PC-9 (cell line): ENCODE data around the gene RAB39B. TPM values are rescaled to one million over a fixed set of nuclear protein-coding genes. Genes with fewer than 3 reads are reported as not detected.

ENCODE experiments used
- BruUV-seq: library from RNA; stranded (reverse); fragments of 400-500 nt; replicated peaks from 2 replicates; lab custom pipeline; 2021; lab: Mats Ljungman, UMichigan
- CTCF ChIA-PET: fragments of 300-600 bp; sonication (Branson Sonifier 250); formaldehyde crosslinking; loops from one replicate; lab custom pipeline; 2022; ENCODE audit warnings: antibody characterized with exemption; lab: Charles Lee
- POLR2A ChIA-PET: fragments of 300-600 bp; sonication (Branson Sonifier 250); formaldehyde crosslinking; loops from one replicate; lab custom pipeline; 2022; ENCODE audit warnings: antibody characterized with exemption; ENCODE audit not compliant: unreplicated experiment; lab: Charles Lee
- DNase-seq, 2 experiments: peaks; one replicate each; pipeline versions ENCODE4 v3.0.0 to v3.0.0-alpha.2; 2015 to 2022; ENCODE audit warnings: mixed read lengths in 1 of 2
- H2AFZ ChIP-seq: fragments of 200-600 bp; sonication (generic); 2 replicates; pipeline ENCODE4 v1.8.1; 2017; ENCODE audit warnings: antibody characterized with exemption
- H3F3A ChIP-seq: fragments of 200-600 bp; sonication (generic); 2 replicates; pipeline ENCODE4 v1.8.1; 2017; ENCODE audit warnings: antibody characterized with exemption, mild to moderate bottlenecking, low read depth; ENCODE audit not compliant: insufficient read depth
- H3K27ac ChIP-seq: fragments of 200-600 bp; sonication (generic); 2 replicates; pipeline ENCODE4 v1.6.1; 2016; ENCODE audit warnings: mixed run types
- H3K27me3 ChIP-seq: fragments of 200-600 bp; sonication (generic); 2 replicates; pipeline ENCODE4 v1.6.1; 2016; ENCODE audit warnings: low read depth, mixed run types; ENCODE audit not compliant: insufficient read depth
- H3K36me3 ChIP-seq: fragments of 200-600 bp; sonication (generic); 2 replicates; pipeline ENCODE4 v1.6.1; 2016; ENCODE audit warnings: low read depth, mixed run types
- H3K4me1 ChIP-seq: fragments of 200-600 bp; sonication (generic); replicated peaks from 2 replicates; pipeline ENCODE4 v1.6.1; 2016; ENCODE audit warnings: mixed run types; ENCODE audit not compliant: insufficient read depth
- H3K4me2 ChIP-seq: fragments of 200-600 bp; sonication (generic); 2 replicates; pipeline ENCODE4 v1.6.1; 2017; ENCODE audit warnings: mixed run types
- H3K4me3 ChIP-seq: fragments of 200-600 bp; sonication (generic); 2 replicates; pipeline ENCODE4 v1.6.1; 2016; ENCODE audit warnings: mixed run types
- H3K79me2 ChIP-seq: fragments of 200-600 bp; sonication (generic); 2 replicates; pipeline ENCODE4 v1.6.1; 2017; ENCODE audit warnings: low read depth, mixed run types
- H3K9me2 ChIP-seq: fragments of 200-600 bp; sonication (generic); 2 replicates; pipeline ENCODE4 v1.8.1; 2017; ENCODE audit warnings: mild to moderate bottlenecking; ENCODE audit not compliant: insufficient read depth
- H3K9me3 ChIP-seq: fragments of 200-600 bp; sonication (generic); 2 replicates; pipeline ENCODE4 v1.8.1; 2016; ENCODE audit warnings: low read depth; ENCODE audit not compliant: insufficient read depth
- H4K20me1 ChIP-seq: fragments of 200-600 bp; sonication (generic); 2 replicates; pipeline ENCODE4 v1.8.1; 2017; ENCODE audit not compliant: insufficient read depth
- CTCF ChIP-seq: fragments of 200-600 bp; sonication (generic); conservative IDR thresholded peaks from 2 replicates; pipeline ENCODE4 v1.6.1; 2017; ENCODE audit warnings: mixed run types, antibody characterized with exemption, mild to moderate bottlenecking, moderate library complexity
- EZH2 ChIP-seq: fragments of 200-600 bp; sonication (generic); IDR thresholded peaks from 2 replicates; pipeline ENCODE4 v1.8.0; 2017; ENCODE audit warnings: antibody characterized with exemption, low read depth
- intact Hi-C: fragments of 100-400 bp; cut with micrococcal nuclease; formaldehyde crosslinking; loops from one replicate; pipeline ENCODE4 v1.10.0; 2022; ENCODE audit not compliant: unreplicated experiment
- total RNA-seq: library from RNA; stranded (reverse); gene quantifications from 2 replicates; pipeline ENCODE4 v1.2.3, GENCODE V29; 2021

RAB39B gene
- total RNA-seq, 1 experiment from 2014 or later, result not detected

GRCh38 chrX:155213731-155214130 is 50.6 kb downstream of the RAB39B start:
- no peak for DNase-seq
- H3K4me3 ChIP-seq, result no peak overlapping the region
- H4K20me1 ChIP-seq, result peaks cover 7% of the 10 kb centered on the region; the same call in 1 of the 2 replicates
- H3K27me3 ChIP-seq, result no peaks in the 10 kb centered on the region
- CTCF ChIA-PET, result no interaction called here
- no peaks in the 10 kb centered on the region for H3K9me2 ChIP-seq
- no peaks in the 10 kb centered on the region for H3K9me3 ChIP-seq
- H3K79me2 ChIP-seq, result peaks cover 20% of the 10 kb centered on the region
- no TSS peak for BruUV-seq
- H3F3A ChIP-seq, result no peaks in the 10 kb centered on the region
- intact Hi-C loops, result loop anchor here (10.0 kb wide), 2 partner anchors 119 to 229 kb away; no protein-coding TSS in a partner anchor
- H3K36me3 ChIP-seq, result no peaks in the 10 kb centered on the region
- no peak for TF ChIP-seq CTCF
- TF ChIP-seq EZH2, result no peak
- POLR2A ChIA-PET, result no interaction called here
- no peak overlapping the region for H3K27ac ChIP-seq
- no peak overlapping the region for H2AFZ ChIP-seq
- peaks cover 10% of the 10 kb centered on the region for H3K4me1 ChIP-seq
- H3K4me2 ChIP-seq, result no peak overlapping the region

GRCh38 chrX:155211208-155211607 is 53.1 kb downstream of the RAB39B start:
- DNase-seq, result no peak
- no peaks in the 10 kb centered on the region for H3K36me3 ChIP-seq
- no peaks in the 10 kb centered on the region for H3K79me2 ChIP-seq
- no peaks in the 10 kb centered on the region for H3K9me2 ChIP-seq
- TF ChIP-seq CTCF (no peak), EZH2 (no peak)
- H3K27me3 ChIP-seq, result no peaks in the 10 kb centered on the region
- ChIA-PET POLR2A (no interaction called here), CTCF (no interaction called here)
- no peak overlapping the region for H3K27ac ChIP-seq
- BruUV-seq, result no TSS peak
- no peaks in the 10 kb centered on the region for H3K4me1 ChIP-seq
- no peak overlapping the region for H3K4me3 ChIP-seq
- no peaks in the 10 kb centered on the region for H3F3A ChIP-seq
- H3K4me2 ChIP-seq, result no peak overlapping the region
- H4K20me1 ChIP-seq, result no peaks in the 10 kb centered on the region
- intact Hi-C loops, result loop anchor here (10.0 kb wide), 2 partner anchors 116 to 226 kb away; no protein-coding TSS in a partner anchor
- H3K9me3 ChIP-seq, result no peaks in the 10 kb centered on the region
- no peak overlapping the region for H2AFZ ChIP-seq

Other genes starting within 250 kb of the RAB39B start
- gene F8, start 241.8 kb downstream of the RAB39B start, total RNA-seq, result 13.8 and 15.2 TPM in 2 replicates
- gene FUNDC2, start 237.6 kb downstream of the RAB39B start, total RNA-seq, result 90.6 and 108 TPM in 2 replicates
- 13.7 and 15.8 TPM in 2 replicates for gene CMC4, start 193.4 kb downstream of the RAB39B start, total RNA-seq
- 30.8 and 49.5 TPM in 2 replicates for gene MTCP1, start 193.4 kb downstream of the RAB39B start, total RNA-seq
- 40.2 and 52.0 TPM in 2 replicates for gene BRCC3, start 193.0 kb downstream of the RAB39B start, total RNA-seq
- gene VBP1, start 48.0 kb downstream of the RAB39B start, total RNA-seq, result 68.9 and 87.8 TPM in 2 replicates
- 0.17 and 0.33 TPM in 2 replicates for gene CLIC2, start 70.1 kb upstream of the RAB39B start, total RNA-seq
- 13.5 TPM in 1 of 2 replicates, not detected in the other for gene F8A2, start 117.6 kb upstream of the RAB39B start, total RNA-seq
- 19.0 and 28.3 TPM in 2 replicates for gene F8A3, start 194.1 kb upstream of the RAB39B start, total RNA-seq